ENCODE data around the gene FIZ1.
A peak's percentile ranks its signal among the peaks of the same experiment; 100 is the strongest.

The FIZ1 gene

DNA sequence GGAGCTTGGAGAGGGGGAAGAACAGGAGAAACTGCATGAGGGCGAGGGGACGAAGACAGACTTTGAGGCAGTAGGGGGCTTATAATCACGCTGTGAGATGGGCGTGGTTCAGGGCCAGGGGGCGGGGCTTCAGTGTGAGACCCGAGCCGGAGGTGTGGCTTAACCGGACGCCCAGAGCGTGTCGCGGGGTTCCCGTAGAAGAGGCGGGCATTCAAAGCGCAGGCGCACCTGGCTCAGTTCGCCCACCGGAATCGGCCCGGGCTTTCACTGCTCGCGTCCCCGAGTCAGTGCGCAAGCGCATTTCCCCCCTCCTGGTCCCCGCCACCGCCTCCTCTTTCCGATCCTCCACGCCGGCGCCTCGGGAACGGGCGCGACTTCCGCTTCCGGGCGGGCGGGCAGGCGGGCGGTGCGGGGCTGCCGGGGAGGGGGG, 5.9 kb upstream of the FIZ1 start:
- peak overlapping the region; percentile 85 for H3K4me3 ChIP-seq (ENCODE audit: low read depth, low read length)
- TF ChIP-seq, protein P1, sequence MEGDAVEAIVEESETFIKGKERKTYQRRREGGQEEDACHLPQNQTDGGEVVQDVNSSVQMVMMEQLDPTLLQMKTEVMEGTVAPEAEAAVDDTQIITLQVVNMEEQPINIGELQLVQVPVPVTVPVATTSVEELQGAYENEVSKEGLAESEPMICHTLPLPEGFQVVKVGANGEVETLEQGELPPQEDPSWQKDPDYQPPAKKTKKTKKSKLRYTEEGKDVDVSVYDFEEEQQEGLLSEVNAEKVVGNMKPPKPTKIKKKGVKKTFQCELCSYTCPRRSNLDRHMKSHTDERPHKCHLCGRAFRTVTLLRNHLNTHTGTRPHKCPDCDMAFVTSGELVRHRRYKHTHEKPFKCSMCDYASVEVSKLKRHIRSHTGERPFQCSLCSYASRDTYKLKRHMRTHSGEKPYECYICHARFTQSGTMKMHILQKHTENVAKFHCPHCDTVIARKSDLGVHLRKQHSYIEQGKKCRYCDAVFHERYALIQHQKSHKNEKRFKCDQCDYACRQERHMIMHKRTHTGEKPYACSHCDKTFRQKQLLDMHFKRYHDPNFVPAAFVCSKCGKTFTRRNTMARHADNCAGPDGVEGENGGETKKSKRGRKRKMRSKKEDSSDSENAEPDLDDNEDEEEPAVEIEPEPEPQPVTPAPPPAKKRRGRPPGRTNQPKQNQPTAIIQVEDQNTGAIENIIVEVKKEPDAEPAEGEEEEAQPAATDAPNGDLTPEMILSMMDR (IDR thresholded peaks at IDR 0.05; ENCODE audit: borderline replicate concordance, insufficient read depth, low read depth, low read length): no peak

DNA sequence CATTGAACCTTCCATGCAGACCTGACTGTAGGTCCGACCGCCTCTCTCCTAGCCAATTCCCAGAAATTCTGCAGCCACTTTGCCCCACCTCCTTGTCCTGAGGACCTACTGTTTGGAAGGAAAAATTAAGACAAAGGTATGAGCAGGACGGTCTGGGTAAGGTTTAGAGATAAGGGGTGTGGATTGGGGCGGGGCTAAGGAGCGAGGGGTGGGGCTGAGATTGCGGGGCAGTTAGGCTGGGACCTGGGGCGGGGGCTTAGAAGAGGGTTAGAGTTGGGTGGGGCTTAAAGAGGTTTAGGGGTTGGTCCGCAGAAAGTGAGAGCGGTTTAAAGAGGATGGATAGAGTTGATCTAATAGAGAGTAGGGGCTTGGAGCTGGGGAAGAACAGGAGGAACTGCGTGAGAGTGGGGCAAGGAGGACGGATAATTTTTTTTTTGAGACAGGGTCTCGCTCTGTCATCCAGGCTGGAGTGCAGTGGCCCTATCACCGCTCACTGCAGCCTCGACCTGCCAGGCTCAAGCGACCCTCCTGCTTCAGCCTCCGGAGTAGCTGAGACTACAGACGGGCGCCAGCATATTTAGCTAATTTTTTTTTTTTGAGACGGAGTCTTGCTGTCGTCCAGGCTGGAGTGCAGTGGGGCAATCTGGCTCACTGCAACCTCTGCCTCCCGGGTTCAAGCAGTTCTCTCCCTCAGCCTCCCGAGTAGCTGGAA, 4.4 kb upstream of the FIZ1 start:
- TF ChIP-seq, protein P1 (IDR thresholded peaks at IDR 0.05; ENCODE audit: borderline replicate concordance, insufficient read depth, low read depth, low read length): no peak
- no peak overlapping the region for H3K4me3 ChIP-seq (ENCODE audit: low read depth, low read length)

DNA sequence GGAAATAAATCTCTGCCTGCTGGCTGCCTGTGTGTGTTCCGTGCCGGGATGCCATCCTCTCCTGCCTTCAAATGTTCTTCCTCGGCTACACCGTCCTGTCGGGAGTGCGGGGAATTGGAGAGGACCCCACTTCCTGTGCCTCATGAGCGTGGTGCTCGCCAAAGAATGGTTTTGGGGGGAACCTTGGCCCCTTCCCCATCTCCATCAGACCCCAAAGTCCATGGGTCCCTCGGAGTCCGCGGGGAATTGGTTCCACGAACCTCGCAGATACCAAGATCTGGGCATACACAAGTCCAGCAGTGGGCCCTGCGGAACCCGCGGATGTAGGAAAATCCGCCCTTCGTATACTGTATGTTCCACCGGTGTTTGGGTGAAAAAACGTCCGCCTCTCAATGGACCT, 3.8 kb upstream of the FIZ1 start:
- no peak overlapping the region for H3K4me3 ChIP-seq (ENCODE audit: low read depth, low read length)

DNA sequence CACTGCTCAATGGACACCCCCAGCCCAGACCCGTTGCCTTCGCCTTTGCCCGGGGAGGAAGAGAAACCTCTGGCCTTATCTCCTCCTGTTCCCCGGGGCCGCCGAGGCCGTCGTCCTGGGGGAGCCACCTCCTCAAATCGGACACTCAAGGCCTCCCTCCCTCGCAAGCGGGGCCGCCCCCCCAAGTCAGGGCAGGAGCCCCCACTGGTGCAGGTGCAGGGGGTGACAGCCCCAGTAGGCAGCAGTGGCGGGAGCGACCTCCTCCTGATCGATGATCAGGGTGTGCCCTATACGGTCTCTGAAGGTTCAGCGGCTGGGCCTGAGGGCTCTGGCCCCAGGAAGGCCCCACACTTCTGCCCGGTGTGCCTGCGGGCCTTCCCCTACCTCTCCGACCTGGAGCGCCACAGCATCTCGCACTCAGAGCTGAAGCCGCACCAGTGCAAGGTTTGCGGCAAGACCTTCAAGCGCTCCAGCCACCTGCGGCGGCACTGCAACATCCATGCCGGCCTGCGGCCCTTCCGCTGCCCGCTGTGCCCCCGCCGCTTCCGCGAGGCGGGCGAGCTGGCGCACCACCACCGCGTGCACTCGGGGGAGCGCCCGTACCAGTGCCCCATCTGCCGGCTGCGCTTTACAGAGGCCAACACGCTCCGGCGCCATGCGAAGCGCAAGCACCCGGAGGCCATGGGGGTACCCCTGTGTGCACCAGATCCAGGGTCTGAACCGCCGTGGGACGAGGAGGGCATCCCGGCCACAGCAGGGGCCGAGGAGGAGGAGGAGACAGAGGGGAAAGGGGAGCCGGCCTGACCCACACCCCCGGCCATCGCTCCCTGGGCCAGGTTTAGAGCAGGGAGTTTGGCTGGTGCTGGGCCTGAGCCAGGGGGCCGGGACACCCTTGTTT, 3.0 kb upstream of the FIZ1 start:
- TF ChIP-seq, protein P1 (IDR thresholded peaks at IDR 0.05; ENCODE audit: borderline replicate concordance, insufficient read depth, low read depth, low read length): no peak
- H3K4me3 ChIP-seq (ENCODE audit: low read depth, low read length): no peak overlapping the region

More for the DNA sequence above, 3.8 kb upstream of the FIZ1 start:
- TF ChIP-seq, protein P1 (IDR thresholded peaks at IDR 0.05; ENCODE audit: borderline replicate concordance, insufficient read depth, low read depth, low read length): no peak

DNA sequence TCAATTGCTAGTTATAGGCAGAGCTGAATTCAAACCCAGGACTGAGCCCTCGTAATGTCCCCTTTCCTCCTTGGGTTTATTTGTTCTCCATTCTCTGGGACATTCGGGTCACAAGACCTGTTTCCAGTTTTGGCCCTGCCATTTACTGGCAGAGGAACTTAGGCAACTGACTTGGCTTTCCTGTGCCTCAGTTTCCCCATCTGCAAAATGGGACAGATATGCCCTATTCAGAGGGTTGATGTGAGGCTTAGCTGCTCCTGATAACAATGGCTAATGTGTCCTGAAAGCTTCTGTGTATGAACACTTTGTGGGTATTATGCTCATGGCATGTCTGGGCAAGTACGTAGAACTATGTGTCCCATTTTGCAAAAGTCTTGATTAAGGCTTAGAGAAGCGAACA, 1.8 kb upstream of the FIZ1 start:
- TF ChIP-seq, protein P1 (IDR thresholded peaks at IDR 0.05; ENCODE audit: borderline replicate concordance, insufficient read depth, low read depth, low read length): no peak
- H3K4me3 ChIP-seq (ENCODE audit: low read depth, low read length): peak overlapping the region; percentile 95

DNA sequence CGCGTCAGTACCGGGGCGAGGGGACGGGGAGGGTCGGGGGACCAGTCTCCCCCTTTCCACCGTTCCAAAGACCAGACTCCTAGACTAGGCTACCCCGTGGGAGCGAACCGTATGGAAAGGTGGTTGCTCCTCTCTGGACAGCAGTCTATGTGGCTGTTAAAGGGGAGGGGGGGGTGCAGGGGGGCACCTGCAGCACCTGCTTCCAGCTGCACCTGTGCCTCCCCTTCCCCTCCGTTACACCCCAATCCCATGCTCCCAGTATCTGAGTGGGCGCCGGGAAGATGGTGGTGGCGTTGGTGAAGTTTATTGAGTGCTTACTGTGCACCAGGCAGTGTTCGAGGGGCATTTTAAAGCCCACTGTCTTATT, 1.3 kb upstream of the FIZ1 start:
- peak overlapping the region; percentile 95 for H3K4me3 ChIP-seq (ENCODE audit: low read depth, low read length)
- TF ChIP-seq, protein P1 (IDR thresholded peaks at IDR 0.05; ENCODE audit: borderline replicate concordance, insufficient read depth, low read depth, low read length): no peak

Measured in GM12875 (cell line).